Stromal cell of bone marrow (primary cell): ENCODE measurements around the gene GPC6.
A peak's percentile ranks its signal among the peaks of the same experiment; 100 is the strongest.

Experiments used
- DNase-seq: peaks from one replicate; pipeline ENCODE4 v3.0.0-alpha.2; 2012; ENCODE audit warnings: low read depth

GPC6 gene

GRCh38 chr13:94112731-94113130 is 886.1 kb downstream of the GPC6 start:
- DNase-seq: no peak

GRCh38 chr13:94113245-94113644 is 886.6 kb downstream of the GPC6 start:
- no peak for DNase-seq

DNA sequence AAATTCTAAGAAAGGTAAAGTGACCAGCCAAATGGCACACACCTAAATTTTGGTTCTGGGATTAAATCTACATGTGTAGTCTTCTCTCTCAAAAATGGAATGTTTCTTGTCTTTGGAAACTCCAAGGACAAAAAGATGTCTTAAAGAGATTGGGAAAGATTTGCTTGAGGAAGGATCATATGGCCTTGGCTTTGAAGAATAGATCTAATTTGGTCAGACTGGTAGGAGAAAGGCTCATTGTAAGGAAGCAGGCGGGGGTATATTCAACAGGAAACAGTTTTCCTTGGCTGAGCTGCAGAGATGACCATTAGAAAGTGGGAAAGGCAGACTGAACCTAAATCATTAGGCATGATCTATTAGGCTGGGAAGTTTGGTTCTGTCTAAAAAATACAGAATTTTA is 887.6 kb downstream of the GPC6 start:
- no peak for DNase-seq

DNA sequence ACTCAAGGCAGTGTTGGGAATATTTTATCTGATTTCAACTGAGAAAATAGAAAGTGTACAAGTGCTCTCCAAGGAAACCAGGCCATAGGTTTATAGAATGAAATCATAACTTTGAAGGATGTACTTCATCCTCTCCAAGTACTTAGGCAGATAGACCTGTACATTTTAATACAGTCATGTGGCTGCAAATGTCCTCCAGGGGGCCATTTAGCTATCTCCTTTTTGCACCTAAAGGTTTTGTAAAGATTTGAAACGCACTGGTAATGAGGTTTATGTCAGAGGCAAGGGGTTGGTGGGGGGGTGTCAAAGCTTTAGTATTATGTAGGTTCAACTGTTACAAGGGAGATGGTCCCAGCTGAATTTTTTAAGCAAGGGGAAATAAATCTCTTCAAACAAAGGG is 888.4 kb downstream of the GPC6 start:
- DNase-seq: no peak

GRCh38 chr13:94119360-94119936 is 892.8 kb downstream of the GPC6 start:
- DNase-seq: no peak

- DNase-seq: no peak
Observed at GRCh38 chr13:94120878-94121277, 894.3 kb downstream of the GPC6 start.

GRCh38 chr13:94121686-94122085 is 895.1 kb downstream of the GPC6 start:
- peak; percentile 22 for DNase-seq

DNA sequence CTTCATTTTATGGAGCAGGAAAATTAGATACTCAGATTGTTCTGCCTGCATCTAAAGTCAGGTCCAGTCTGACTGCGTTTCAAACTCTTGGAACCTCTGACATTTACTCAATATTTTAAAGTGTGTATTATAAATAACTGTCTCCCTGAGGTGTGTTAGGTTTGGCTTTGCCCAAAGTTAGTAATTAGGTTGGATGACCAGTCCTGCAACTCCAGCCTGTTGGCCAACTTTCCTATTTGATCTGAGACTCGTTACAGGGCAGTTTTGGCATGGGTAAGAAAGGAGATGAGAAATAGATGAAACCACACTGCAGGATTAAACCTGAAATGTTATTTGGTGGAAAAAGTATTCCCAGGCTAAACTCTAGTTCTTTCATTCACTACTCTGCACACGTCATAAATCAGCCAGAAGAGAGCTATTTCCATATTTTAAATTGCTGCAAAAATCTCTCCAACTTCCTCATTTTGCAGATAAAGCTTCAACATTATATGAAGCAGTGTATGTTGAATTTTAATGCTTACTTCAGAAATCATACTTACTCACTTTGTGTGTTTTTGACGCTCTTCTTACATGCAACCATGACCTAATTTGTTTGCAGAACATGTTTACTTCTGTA is 895.8 kb downstream of the GPC6 start:
- DNase-seq: no peak

DNA sequence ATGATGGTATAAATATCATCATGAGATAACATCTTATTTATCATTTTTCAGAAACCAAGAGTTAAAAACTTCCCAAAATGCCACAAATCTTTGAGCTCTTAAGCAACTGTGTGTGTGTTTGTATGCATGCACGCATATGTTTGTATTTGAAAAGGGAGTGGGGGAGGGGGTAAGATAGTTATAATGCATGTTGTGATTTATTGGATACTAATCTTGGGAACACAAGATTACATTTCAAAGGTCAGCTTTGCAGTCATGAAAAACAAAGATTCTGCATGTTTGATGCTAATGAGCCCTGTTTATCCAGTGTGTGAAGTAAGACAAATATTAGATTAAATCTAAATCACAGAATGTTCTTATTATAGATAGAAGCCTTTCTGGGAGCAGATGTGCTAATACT is 897.0 kb downstream of the GPC6 start:
- DNase-seq: no peak

- DNase-seq: no peak
Observed at GRCh38 chr13:94128430-94128829, 901.8 kb downstream of the GPC6 start.

DNA sequence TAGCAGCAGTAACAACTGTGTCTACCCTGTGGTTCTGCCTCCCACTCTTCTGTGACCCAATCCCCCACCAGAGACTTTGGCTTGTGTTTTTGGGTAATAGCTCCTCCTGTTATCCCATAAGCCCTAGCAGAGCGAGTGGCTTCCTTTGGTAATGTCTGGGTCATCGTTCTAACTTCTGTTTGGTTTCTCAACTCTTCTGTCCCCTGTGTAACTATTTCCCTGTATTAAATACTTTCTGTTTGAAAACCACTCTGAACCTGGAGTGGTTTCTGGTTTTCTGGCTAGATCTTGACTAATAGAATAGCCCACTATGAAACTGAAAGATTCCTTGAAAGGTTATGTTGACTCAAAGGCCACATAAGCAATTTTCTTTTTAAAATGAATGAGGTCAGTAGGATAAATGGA is 902.9 kb downstream of the GPC6 start:
- DNase-seq: no peak

DNA sequence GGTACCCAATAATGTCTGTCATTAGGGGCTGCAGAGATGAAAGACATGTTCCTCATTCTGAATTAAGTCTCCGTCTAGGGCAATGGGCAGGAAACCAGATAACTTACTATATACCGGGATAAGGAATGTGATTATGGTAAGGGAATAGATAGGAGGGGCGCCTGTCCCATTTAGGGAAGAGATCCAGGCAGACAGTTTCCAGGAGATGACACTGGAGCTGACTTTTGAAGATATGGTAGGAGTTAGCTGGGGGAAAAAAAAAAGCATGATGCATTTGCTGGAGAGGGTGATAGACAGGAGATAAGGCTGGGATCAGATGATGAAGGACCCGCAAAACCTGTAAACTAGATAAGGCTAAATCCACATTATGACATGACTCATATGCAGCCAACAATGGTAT is 912.2 kb downstream of the GPC6 start:
- DNase-seq: no peak

- no peak for DNase-seq
Observed at GRCh38 chr13:94139393-94139995, 912.9 kb downstream of the GPC6 start.

DNA sequence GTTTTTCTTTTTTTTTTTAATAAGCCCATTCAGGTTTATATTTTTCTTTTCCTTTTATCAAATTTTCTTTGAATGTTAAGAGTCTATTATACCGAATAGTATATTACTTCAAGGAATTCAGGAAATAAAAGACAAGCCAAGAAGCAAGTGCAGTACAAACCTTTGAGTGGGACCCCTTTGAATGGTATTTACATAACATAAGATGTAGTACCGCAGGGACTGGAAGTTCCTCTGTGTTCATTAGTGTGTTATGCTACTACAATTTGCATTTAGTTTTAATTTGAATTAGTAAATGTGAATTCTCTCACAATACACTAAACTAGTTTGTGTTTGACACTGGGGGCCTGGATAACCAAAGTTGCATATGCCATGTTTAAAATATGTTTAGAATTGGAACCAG is 913.4 kb downstream of the GPC6 start:
- no peak for DNase-seq

GRCh38 chr13:94140511-94140910 is 913.9 kb downstream of the GPC6 start:
- DNase-seq: no peak

- DNase-seq: no peak
Observed at GRCh38 chr13:94143624-94144350, 917.2 kb downstream of the GPC6 start.

DNA sequence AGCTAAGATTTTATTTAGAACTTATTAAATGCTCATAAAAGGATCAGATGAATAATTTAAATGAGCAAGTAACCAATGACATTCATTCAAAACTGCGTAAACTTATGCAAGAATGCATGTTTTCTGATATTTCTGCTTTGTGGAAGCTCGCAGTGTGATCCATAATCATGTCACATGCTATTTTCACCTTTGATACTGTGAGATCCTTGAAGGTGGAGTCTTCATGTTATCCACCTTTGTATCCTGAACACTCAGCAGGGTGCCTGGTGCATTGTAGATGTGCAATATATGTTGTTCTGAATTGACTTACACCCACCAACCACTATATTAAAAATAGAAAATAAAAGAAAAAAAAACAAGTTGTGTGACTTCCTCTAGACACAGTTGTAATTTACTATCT is 919.4 kb downstream of the GPC6 start:
- no peak for DNase-seq

GRCh38 chr13:94153586-94153985 is 927.0 kb downstream of the GPC6 start:
- no peak for DNase-seq

DNA sequence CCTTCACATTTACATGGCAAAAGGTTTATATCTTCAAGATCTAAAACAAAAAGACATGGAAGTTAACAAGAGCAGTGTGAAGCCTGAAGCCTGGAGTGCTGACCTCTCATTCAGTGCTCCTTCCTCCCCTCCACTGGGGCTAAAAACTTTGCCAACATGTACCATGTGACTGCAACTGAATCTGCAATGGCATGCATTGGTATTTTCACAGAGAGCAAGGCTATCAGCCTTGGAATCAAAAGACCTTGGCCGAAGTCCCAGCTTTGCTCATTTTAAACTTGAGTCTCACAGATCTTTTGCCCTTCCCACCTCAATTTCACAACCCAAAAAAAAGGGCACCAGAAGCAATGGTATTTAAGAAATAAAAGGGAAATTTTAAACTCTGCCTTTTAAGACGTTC is 927.8 kb downstream of the GPC6 start:
- peak; percentile 77 for DNase-seq

- DNase-seq: no peak
Observed at GRCh38 chr13:94157705-94158218, 931.2 kb downstream of the GPC6 start.

GRCh38 chr13:94160875-94161274 is 934.3 kb downstream of the GPC6 start:
- DNase-seq: no peak

DNA sequence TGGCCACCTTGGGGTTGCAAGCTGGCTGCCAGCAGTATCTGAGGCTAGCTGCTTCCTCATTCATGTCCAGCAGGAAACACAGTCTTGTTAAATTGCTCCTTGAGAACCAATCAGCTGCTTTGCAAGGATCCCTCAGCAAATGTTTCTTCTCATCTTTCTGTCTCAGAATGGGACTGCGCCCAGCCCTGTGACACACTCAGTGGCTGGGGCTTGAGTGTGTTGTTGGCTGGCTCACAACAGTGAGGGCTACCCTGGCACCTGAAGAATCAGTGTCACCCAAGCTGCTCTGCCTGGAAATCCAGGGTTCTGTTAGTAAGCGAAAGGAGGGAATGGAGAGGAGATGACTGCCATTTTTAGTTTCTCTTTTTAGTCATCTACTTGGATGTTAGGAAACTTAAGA is 935.7 kb downstream of the GPC6 start:
- DNase-seq: no peak

DNA sequence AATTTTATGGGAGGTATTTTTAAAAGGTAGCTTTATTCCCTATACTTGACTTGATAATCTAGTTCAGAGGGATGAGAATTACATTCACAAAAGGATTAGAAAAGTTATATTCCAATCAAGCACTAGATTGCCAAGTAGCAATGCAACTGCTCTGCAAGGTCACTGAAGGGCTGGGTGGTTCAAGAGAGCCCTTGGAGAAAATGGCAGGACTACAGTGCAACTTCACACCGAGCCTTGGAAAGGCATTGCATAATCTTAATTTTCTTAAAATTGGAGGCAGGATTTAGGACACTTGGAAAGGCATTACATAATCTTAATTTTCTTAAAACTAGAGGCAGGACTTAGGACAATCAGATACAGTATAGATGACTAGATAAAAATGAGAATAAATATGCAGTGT is 936.9 kb downstream of the GPC6 start:
- DNase-seq: no peak
